K562 (cell line): ENCODE results near the gene CIAO1. TPM values are rescaled to one million over a fixed set of nuclear protein-coding genes. Genes with fewer than 3 reads are reported as not detected.

Experiments used
- ATAC-seq: fragments of 200-7000 bp; cut with Tn5 transposase; 3 replicates; pipeline ENCODE4 v1.9.1; 2020; ENCODE audit warnings: moderate library complexity
- BruUV-seq: library from RNA; stranded (reverse); fragments of 400-500 nt; replicated peaks from 2 replicates; lab custom pipeline; 2021; lab: Mats Ljungman, UMichigan
- CTCF ChIA-PET: fragments of 300-600 bp; formaldehyde crosslinking; extraction: SDS; loops from one replicate; lab custom pipeline; 2021; ENCODE audit warnings: low intra/inter-chr PET ratio; lab: Yijun Ruan, JAX
- POLR2A ChIA-PET: fragments of 300-600, 350-650 bp; sonication (Branson Sonifier 250); formaldehyde crosslinking; extraction: SDS; loops from one replicate; lab custom pipeline; 2021; ENCODE audit warnings: antibody characterized with exemption, inconsistent platforms; lab: Yijun Ruan, JAX
- DNase-seq, 4 experiments: peaks; one replicate each; pipeline versions ENCODE4 v3.0.0 to v3.0.0-alpha.2; 2011 to 2018; ENCODE audit warnings: low spot score in 3 of 4, mixed read lengths in 3 of 4; ENCODE audit errors: extremely low read depth in 1 of 4
- FAIRE-seq: peaks from 2 replicates; lab custom pipeline; 2011; peaks lifted over from hg19 to GRCh38; lab: Jason Lieb, UNC
- H2AFZ ChIP-seq: 2 replicates; pipeline ENCODE4 v1.6.0; 2011; ENCODE audit warnings: low read depth, low read length, control low read depth, inconsistent platforms
- H3K27ac ChIP-seq: fragments of 200-600 bp; 3 replicates; pipeline ENCODE4 v1.8.0; 2011; ENCODE audit warnings: low read depth, mild to moderate bottlenecking, control low read depth, inconsistent platforms, low read length, moderate library complexity, mixed read lengths; ENCODE audit errors: extremely low read depth
- H3K27me3 ChIP-seq, 2 experiments: fragments of 300-600 bp in 1 of 2; 2 replicates in 1 of 2; 3 replicates in 1 of 2; pipeline versions ENCODE4 v1.6.0 to v1.8.0; 2011; ENCODE audit warnings: inconsistent platforms in 2 of 2, low read length in 2 of 2, mild to moderate bottlenecking in 1 of 2, mixed read lengths in 1 of 2, moderate library complexity in 1 of 2; ENCODE audit not compliant: control insufficient read depth in 2 of 2, insufficient read depth in 2 of 2
- H3K36me3 ChIP-seq: fragments of 300-600 bp; 3 replicates; pipeline ENCODE4 v1.8.0; 2011; ENCODE audit warnings: mild to moderate bottlenecking, low read length, inconsistent platforms; ENCODE audit not compliant: control insufficient read depth, insufficient read depth
- H3K4me1 ChIP-seq, 2 experiments: fragments of 200-600 bp in 1 of 2; replicated peaks in 1 of 2; 2 replicates in 1 of 2; 3 replicates in 1 of 2; pipeline versions ENCODE4 v1.5.1 to v1.8.0; 2011; ENCODE audit warnings: inconsistent platforms in 2 of 2, low read length in 2 of 2, mild to moderate bottlenecking in 1 of 2, mixed read lengths in 1 of 2, moderate library complexity in 1 of 2; ENCODE audit not compliant: control insufficient read depth in 2 of 2, insufficient read depth in 2 of 2
- H3K4me2 ChIP-seq: 2 replicates; pipeline ENCODE4 v1.6.1; 2011; ENCODE audit warnings: low read length, control low read depth, inconsistent platforms, mixed read lengths; ENCODE audit not compliant: insufficient read depth
- H3K4me3 ChIP-seq: fragments of 200-600 bp; sonication (generic), shearing (Covaris generic); 2 replicates; pipeline ENCODE4 v1.5.1; 2016; ENCODE audit warnings: control low read depth, inconsistent platforms
- H3K79me2 ChIP-seq: fragments of 200-600 bp; 3 replicates; pipeline ENCODE4 v1.8.0; 2011; ENCODE audit warnings: low read length, inconsistent platforms; ENCODE audit not compliant: control insufficient read depth, insufficient read depth
- H3K9ac ChIP-seq, 2 experiments: 2 replicates each; pipeline versions ENCODE4 v1.6.0 to v1.6.1; 2011; ENCODE audit warnings: low read depth in 2 of 2, low read length in 2 of 2, control low read depth in 1 of 2, inconsistent platforms in 1 of 2, mild to moderate bottlenecking in 1 of 2, mixed read lengths in 1 of 2; ENCODE audit not compliant: insufficient read depth in 1 of 2
- H3K9me1 ChIP-seq: one replicate; pipeline ENCODE4 v1.6.0; 2011; ENCODE audit warnings: inconsistent platforms, mild to moderate bottlenecking, low read length, moderate library complexity; ENCODE audit not compliant: control insufficient read depth, insufficient read depth
- H3K9me3 ChIP-seq: replicated peaks from 2 replicates; pipeline ENCODE4 v1.5.1; 2011; ENCODE audit warnings: low read depth, low read length, inconsistent platforms; ENCODE audit not compliant: control insufficient read depth, insufficient read depth
- H4K20me1 ChIP-seq: replicated peaks from 2 replicates; pipeline ENCODE4 v1.6.1; 2011; ENCODE audit warnings: low read length, inconsistent platforms, mixed read lengths; ENCODE audit not compliant: control insufficient read depth, insufficient read depth
- ETV6 ChIP-seq, 3 experiments: fragments of 150-350 bp in 1 of 3; sonication (generic) in 1 of 3; formaldehyde crosslinking in 1 of 3; IDR thresholded peaks; 2 replicates each; pipeline versions ENCODE4 v1.6.1 to v1.8.0; 2014 to 2022; ENCODE audit warnings: borderline replicate concordance in 2 of 3, low read depth in 2 of 3, antibody characterized with exemption in 1 of 3, low read length in 1 of 3, mild to moderate bottlenecking in 1 of 3, missing genetic modification reagents in 1 of 3
- GABPB1 ChIP-seq: sonication (generic); formaldehyde crosslinking; IDR thresholded peaks from 2 replicates; pipeline ENCODE4 v1.8.0; 2022; ENCODE audit warnings: mild to moderate bottlenecking, missing genetic modification reagents
- KDM4B ChIP-seq, 2 experiments: fragments of 450-650 bp in 1 of 2; sonication (generic) in 1 of 2; IDR thresholded peaks; 2 replicates each; pipeline ENCODE4 v1.6.1; 2016 to 2017; ENCODE audit warnings: borderline replicate concordance in 2 of 2, antibody characterized with exemption in 1 of 2, low read depth in 1 of 2, mild to moderate bottlenecking in 1 of 2
- TCF3 ChIP-seq: sonication (generic); formaldehyde crosslinking; IDR thresholded peaks from 2 replicates; pipeline ENCODE4 v1.4.0; 2020; ENCODE audit warnings: mild to moderate bottlenecking, missing genetic modification reagents
- ZNF165 ChIP-seq: fragments of 250-450 bp; sonication (Bioruptor Pico); IDR thresholded peaks from 2 replicates; pipeline ENCODE4 v1.4.0; 2020; ENCODE audit warnings: borderline replicate concordance
- ZNF263 ChIP-seq: sonication (generic); formaldehyde crosslinking; IDR thresholded peaks from 2 replicates; pipeline ENCODE4 v1.8.0; 2022; ENCODE audit warnings: mild to moderate bottlenecking, missing genetic modification reagents, borderline replicate concordance
- ZNF408 ChIP-seq: fragments of 250-450 bp; sonication (Bioruptor Pico); IDR thresholded peaks from 2 replicates; pipeline ENCODE4 v1.4.0; 2020; ENCODE audit warnings: low read depth, mild to moderate bottlenecking, moderate library complexity
- ZNF699 ChIP-seq: fragments of 250-450 bp; sonication (Bioruptor Pico); IDR thresholded peaks from 2 replicates; pipeline ENCODE4 v1.8.0; 2021; ENCODE audit warnings: mild to moderate bottlenecking, moderate library complexity; ENCODE audit not compliant: insufficient replicate concordance
- WGBS: fragments of 100-300 bp; shearing (Covaris generic); methylation state at CpG from one replicate; pipeline ENCODE4 v1.1.6; 2016; ENCODE audit warnings: low coverage, mixed read lengths; ENCODE audit not compliant: insufficient coverage; ENCODE audit errors: missing lambda C conversion rate; 5-methylcytosine and 5-hydroxymethylcytosine counted together
- in situ Hi-C: fragments of 300-500 bp; cut with MboI; formaldehyde crosslinking; loops from 4 replicates; pipeline ENCODE4 v1.15.0; 2018; ENCODE audit warnings: inconsistent platforms, mixed read lengths
- intact Hi-C: fragments of 100-400 bp; cut with micrococcal nuclease; formaldehyde crosslinking; loops from 2 replicates; pipeline ENCODE4 v1.14.2; 2022
- polyA plus RNA-seq, 8 experiments: library from polyadenylated mRNA; depleted of rRNA in 4 of 8; stranded (reverse) in 5 of 8; unstranded in 3 of 8; fragments of >200 nt; fragmentation: Nextera tagmentation in 2 of 8; fragmentation: Illumina TruSeq in 1 of 8; extraction: Ambion mirVana in 2 of 8; extraction: Trizol in 1 of 8; gene quantifications; 2 replicates each; pipeline versions ENCODE4 v1.2.1 to v1.2.3, GENCODE V29; 2011 to 2014; ENCODE audit warnings: inconsistent platforms in 1 of 8, missing spikeins in 1 of 8
- total RNA-seq, 7 experiments: library from RNA; depleted of rRNA in 6 of 7; stranded (reverse); fragments of >200 nt in 6 of 7; fragmentation: Illumina TruSeq in 2 of 7; extraction: Trizol in 2 of 7; gene quantifications; 2 replicates each; pipeline versions ENCODE4 v1.2.1 to v1.2.3, GENCODE V29; 2011 to 2021; ENCODE audit warnings: low replicate concordance in 1 of 7
- TF ChIP-seq, protein P1 (sequence below): fragments of 250-450 bp; sonication (Bioruptor Pico); IDR thresholded peaks from 2 replicates; pipeline ENCODE4 v1.8.0; 2021; ENCODE audit warnings: moderate library complexity, mild to moderate bottlenecking, inconsistent platforms
- TF ChIP-seq, protein P2 (sequence below): fragments of 450-650 bp; IDR thresholded peaks from 2 replicates; pipeline ENCODE4 v1.6.1; 2016; ENCODE audit warnings: low read depth, mild to moderate bottlenecking, moderate library complexity

The CIAO1 gene
- total and polyA plus RNA-seq, 9 of the 15 experiments (the other 6 are each of a cell fraction or from before 2014, with no cell fraction given) = 11.4 to 156 (median 92.8) TPM

DNA sequence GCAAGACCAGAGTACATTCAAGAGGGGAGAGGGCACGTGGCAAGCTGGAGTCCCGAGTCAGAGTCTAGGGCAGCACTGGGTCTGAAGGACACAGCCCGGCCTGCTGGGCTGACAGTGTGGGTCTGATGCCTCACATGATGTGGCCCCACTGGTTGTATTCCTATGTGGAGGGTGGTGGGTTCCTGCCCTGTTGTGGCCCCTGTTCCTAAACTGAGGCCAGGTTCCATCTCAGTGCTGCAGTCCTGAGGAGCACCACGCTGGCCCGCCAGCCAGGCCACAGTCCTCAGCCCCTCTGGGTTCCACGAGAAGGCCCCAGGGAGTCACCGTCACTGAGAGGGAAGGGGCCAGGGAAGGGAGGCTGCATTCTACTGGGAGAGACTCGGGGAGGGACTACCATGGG lies 13.5 kb upstream of the CIAO1 start:
- TF ChIP-seq, protein P1, sequence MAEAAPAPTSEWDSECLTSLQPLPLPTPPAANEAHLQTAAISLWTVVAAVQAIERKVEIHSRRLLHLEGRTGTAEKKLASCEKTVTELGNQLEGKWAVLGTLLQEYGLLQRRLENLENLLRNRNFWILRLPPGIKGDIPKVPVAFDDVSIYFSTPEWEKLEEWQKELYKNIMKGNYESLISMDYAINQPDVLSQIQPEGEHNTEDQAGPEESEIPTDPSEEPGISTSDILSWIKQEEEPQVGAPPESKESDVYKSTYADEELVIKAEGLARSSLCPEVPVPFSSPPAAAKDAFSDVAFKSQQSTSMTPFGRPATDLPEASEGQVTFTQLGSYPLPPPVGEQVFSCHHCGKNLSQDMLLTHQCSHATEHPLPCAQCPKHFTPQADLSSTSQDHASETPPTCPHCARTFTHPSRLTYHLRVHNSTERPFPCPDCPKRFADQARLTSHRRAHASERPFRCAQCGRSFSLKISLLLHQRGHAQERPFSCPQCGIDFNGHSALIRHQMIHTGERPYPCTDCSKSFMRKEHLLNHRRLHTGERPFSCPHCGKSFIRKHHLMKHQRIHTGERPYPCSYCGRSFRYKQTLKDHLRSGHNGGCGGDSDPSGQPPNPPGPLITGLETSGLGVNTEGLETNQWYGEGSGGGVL = no peak
- TF ChIP-seq, all 486 proteins: peak for 0
- BruUV-seq = no TSS peak
- no peaks in the 10 kb centered on the region for H3K27me3 ChIP-seq
- in situ Hi-C loops = no loop called here
- no peak overlapping the region for H3K4me3 ChIP-seq
- intact Hi-C loops = no loop called here
- ATAC-seq = no peak
- H4K20me1 ChIP-seq = no peaks in the 10 kb centered on the region
- H2AFZ ChIP-seq = no peak overlapping the region
- POLR2A ChIA-PET = interaction anchor here (1.0 kb wide), 1 partner anchor 13 kb away, joined by 5 read pairs; no protein-coding TSS in a partner anchor
- H3K4me1 ChIP-seq = 0 out of 5 replicates have a peak, but pooled peaks cover 0 to 3% of the 10 kb centered on the region in 2 experiments
- H3K9me1 ChIP-seq = no peaks in the 10 kb centered on the region
- no peaks in the 10 kb centered on the region for H3K9me3 ChIP-seq
- no peaks in the 10 kb centered on the region for H3K79me2 ChIP-seq
- WGBS = 94% methylated on average over 8 of the region's 8 CpGs
- no peak for DNase-seq
- H3K9ac ChIP-seq = peak overlapping the region in 1 of 2 experiments; percentile 77; a peak in 2 of 4 replicates
- peaks cover 46% of the 10 kb centered on the region; the same call in 2 of the 3 replicates for H3K36me3 ChIP-seq
- H3K27ac ChIP-seq = no peak overlapping the region
- CTCF ChIA-PET = interaction anchor here (1.1 kb wide), 1 partner anchor 255 kb away, joined by 3 read pairs; no protein-coding TSS in a partner anchor
- no peak for FAIRE-seq
- no peak overlapping the region for H3K4me2 ChIP-seq

DNA sequence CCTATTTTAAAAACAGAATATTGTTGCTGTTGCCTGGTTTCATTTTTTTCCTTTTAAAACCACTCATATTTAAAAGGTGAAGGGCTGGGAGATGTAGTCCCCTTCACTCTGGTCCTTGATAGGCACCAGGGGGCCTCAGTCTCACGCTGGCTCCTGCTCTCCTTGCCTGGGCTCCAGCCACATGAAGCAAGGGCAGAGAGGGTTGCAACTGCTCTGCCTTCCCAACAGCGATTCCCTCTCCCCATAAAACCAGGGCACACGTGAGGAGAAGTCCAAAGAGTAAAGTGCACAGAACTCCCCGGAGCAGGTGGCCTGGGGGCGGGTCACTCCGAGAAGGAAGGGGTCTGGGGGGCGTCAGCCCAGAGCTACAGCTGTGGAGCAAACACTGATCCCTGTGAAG lies 13.0 kb upstream of the CIAO1 start:
- ChIA-PET CTCF (interaction anchor here (1.1 kb wide), 1 partner anchor 255 kb away, joined by 3 read pairs; no protein-coding TSS in a partner anchor), POLR2A (interaction anchor here (0.6 kb wide), 1 partner anchor 14 kb away, joined by 3 read pairs; no protein-coding TSS in a partner anchor)
- Histone ChIP-seq H3K79me2 (no peaks in the 10 kb centered on the region; the same call in 2 of the 3 replicates), H4K20me1 (no peaks in the 10 kb centered on the region), H3K27ac (no peak overlapping the region), H3K4me2 (no peak overlapping the region), H3K9me3 (no peaks in the 10 kb centered on the region), H3K9me1 (no peaks in the 10 kb centered on the region), H3K9ac (no peak overlapping the region), H3K36me3 (peaks cover 49% of the 10 kb centered on the region; the same call in 2 of the 3 replicates), H3K4me1 (0 out of 5 replicates have a peak, but pooled peaks cover 3% of the 10 kb centered on the region in 2 experiments), H2AFZ (no peak overlapping the region), H3K4me3 (no peak overlapping the region), H3K27me3 (no peaks in the 10 kb centered on the region)
- intact Hi-C loops = no loop called here
- in situ Hi-C loops = no loop called here
- WGBS = 78% methylated on average over 7 of the region's 7 CpGs
- BruUV-seq = no TSS peak
- no peak for ATAC-seq
- DNase-seq = no peak
- FAIRE-seq = no peak
- TF ChIP-seq ZNF263 (CRISPR knock-in tag) = no peak
- TF ChIP-seq ZNF699 = no peak
- TF ChIP-seq ZNF408 = no peak
- no peak for TF ChIP-seq KDM4B (IDR thresholded peaks at IDR 0.05; ENCODE audit: borderline replicate concordance in 2 of 2, low read depth in 1 of 2)
- no peak for TF ChIP-seq TCF3 (CRISPR knock-in tag)
- no peak for TF ChIP-seq GABPB1 (CRISPR knock-in tag)
- no peak for TF ChIP-seq ZNF165 (CRISPR knock-in tag)
- TF ChIP-seq, protein P2, sequence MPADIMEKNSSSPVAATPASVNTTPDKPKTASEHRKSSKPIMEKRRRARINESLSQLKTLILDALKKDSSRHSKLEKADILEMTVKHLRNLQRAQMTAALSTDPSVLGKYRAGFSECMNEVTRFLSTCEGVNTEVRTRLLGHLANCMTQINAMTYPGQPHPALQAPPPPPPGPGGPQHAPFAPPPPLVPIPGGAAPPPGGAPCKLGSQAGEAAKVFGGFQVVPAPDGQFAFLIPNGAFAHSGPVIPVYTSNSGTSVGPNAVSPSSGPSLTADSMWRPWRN = no peak
- no peak for TF ChIP-seq ETV6 (IDR thresholded peaks at IDR 0.05; ENCODE audit: borderline replicate concordance in 1 of 2, low read depth in 2 of 2, low read length in 1 of 2)
- TF ChIP-seq ETV6 (CRISPR knock-in tag; IDR thresholded peaks at IDR 0.05; ENCODE audit: borderline replicate concordance) = no peak
